ENCODE measurements around the gene TMA7. TPM values are rescaled to one million over a fixed set of nuclear protein-coding genes. Genes with fewer than 3 reads are reported as not detected.

The TMA7 gene
- total RNA-seq, 1 donor from 2014 or later, result 268 TPM

DNA sequence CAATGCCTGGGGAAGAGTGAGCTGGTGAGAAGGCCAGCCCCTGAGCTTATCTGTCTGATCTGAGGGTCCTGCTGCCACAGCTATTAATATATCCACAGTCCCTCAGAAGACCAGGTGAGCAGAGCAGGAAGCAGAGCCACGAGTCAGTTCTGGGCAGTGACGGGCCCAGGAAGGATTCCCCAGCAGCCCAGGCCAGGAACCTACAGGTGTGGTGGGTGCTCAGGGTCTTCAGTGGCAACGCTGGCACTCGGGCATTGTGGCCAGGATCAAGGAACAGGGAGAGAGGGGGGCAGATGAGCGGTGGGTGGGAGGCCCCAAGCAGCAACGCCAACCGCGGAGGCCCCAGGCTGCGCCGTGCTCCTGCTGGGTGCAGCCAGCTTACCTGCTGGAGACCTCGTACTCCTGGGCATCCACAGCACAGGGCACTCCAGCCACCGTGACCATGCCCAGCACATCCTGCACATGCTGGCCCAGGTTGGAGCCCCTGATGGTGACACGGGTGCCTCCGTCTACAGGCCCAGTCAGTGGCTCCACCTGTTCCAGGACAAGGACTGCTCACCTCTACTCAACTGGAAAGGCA is 22.4 kb upstream of the TMA7 start:
- TF ChIP-seq, protein P1, sequence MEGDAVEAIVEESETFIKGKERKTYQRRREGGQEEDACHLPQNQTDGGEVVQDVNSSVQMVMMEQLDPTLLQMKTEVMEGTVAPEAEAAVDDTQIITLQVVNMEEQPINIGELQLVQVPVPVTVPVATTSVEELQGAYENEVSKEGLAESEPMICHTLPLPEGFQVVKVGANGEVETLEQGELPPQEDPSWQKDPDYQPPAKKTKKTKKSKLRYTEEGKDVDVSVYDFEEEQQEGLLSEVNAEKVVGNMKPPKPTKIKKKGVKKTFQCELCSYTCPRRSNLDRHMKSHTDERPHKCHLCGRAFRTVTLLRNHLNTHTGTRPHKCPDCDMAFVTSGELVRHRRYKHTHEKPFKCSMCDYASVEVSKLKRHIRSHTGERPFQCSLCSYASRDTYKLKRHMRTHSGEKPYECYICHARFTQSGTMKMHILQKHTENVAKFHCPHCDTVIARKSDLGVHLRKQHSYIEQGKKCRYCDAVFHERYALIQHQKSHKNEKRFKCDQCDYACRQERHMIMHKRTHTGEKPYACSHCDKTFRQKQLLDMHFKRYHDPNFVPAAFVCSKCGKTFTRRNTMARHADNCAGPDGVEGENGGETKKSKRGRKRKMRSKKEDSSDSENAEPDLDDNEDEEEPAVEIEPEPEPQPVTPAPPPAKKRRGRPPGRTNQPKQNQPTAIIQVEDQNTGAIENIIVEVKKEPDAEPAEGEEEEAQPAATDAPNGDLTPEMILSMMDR (conservative IDR thresholded peaks at IDR 0.05), result no peak
- Mint-ChIP-seq H3K4me3 (no peak overlapping the region), H3K9me3 (no peaks in the 10 kb centered on the region), H3K27me3 (no peaks in the 10 kb centered on the region), H3K36me3 (peaks cover 5% of the 10 kb centered on the region), H3K27ac (no peak overlapping the region), H3K4me1 (ENCODE audit: unreplicated experiment) (no peaks in the 10 kb centered on the region)
- DNase-seq (ENCODE audit: extremely low spot score, unreplicated experiment), result no peak

GRCh38 chr3:48418140-48418539 is 21.9 kb upstream of the TMA7 start:
- DNase-seq (ENCODE audit: extremely low spot score, unreplicated experiment), result no peak
- H3K27me3 Mint-ChIP-seq, result no peaks in the 10 kb centered on the region
- H3K4me3 Mint-ChIP-seq, result no peak overlapping the region
- H3K4me1 Mint-ChIP-seq (ENCODE audit: unreplicated experiment), result peaks cover 3% of the 10 kb centered on the region
- peaks cover 5% of the 10 kb centered on the region for H3K36me3 Mint-ChIP-seq
- H3K9me3 Mint-ChIP-seq, result no peaks in the 10 kb centered on the region
- no peak overlapping the region for H3K27ac Mint-ChIP-seq
- TF ChIP-seq, protein P1 (conservative IDR thresholded peaks at IDR 0.05), result no peak

DNA sequence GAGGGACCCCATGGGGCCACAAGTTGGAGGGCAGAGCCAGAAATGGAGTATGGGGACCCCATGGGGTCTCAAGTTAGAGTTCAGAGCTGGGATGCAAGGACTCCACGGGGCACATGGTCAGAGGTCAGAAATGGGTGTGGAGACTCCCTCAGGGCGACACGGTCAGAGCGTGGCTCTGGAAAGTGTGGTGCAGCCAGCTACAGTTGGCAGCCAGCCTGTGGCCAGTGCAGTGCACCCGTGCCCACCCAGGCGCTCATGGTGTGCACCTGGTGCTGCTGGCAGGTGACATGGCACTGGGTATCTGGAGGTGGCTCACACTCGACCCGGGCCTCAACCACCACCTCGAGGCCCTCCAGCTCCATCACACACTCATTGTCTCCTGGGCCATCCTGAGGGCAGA is 21.4 kb upstream of the TMA7 start:
- no peak for DNase-seq (ENCODE audit: extremely low spot score, unreplicated experiment)
- no peak overlapping the region for H3K27ac Mint-ChIP-seq

GRCh38 chr3:48419149-48419548 is 20.9 kb upstream of the TMA7 start:
- peaks cover 3% of the 10 kb centered on the region for H3K36me3 Mint-ChIP-seq
- no peak for DNase-seq (ENCODE audit: extremely low spot score, unreplicated experiment)

More for the DNA sequence above, 21.4 kb upstream of the TMA7 start:
- no peak overlapping the region for H3K4me3 Mint-ChIP-seq
- peaks cover 3% of the 10 kb centered on the region for H3K36me3 Mint-ChIP-seq
- no peaks in the 10 kb centered on the region for H3K9me3 Mint-ChIP-seq
- H3K27me3 Mint-ChIP-seq, result no peaks in the 10 kb centered on the region
- TF ChIP-seq, protein P1 (conservative IDR thresholded peaks at IDR 0.05), result no peak
- peaks cover 4% of the 10 kb centered on the region for H3K4me1 Mint-ChIP-seq (ENCODE audit: unreplicated experiment)

DNA sequence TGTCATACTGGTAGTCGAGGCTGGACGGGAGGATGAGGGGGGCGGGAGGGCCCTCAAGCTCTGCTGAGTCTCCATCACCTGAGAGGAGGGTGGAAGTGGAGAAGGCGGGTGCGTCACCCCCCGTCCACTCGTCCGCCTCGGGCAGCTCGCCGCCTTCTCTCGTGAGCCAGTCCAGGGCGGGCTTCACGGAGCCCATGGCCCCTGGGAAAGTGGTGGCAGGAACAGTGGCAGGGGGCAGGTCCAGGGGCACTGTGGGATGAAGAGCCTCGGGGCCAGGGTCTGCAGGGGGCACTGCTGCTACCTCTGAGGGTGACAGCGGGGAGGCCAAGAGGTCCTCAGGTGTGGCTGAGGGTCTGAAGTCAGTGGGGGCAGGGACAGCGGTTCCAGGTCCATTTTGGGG is 20.5 kb upstream of the TMA7 start:
- no peak overlapping the region for H3K4me3 Mint-ChIP-seq
- no peaks in the 10 kb centered on the region for H3K9me3 Mint-ChIP-seq
- TF ChIP-seq, protein P1 (conservative IDR thresholded peaks at IDR 0.05), result no peak

More at GRCh38 chr3:48419149-48419548, 20.9 kb upstream of the TMA7 start:
- Mint-ChIP-seq H3K9me3 (no peaks in the 10 kb centered on the region), H3K27ac (no peak overlapping the region), H3K27me3 (no peaks in the 10 kb centered on the region), H3K4me3 (no peak overlapping the region), H3K4me1 (ENCODE audit: unreplicated experiment) (peaks cover 4% of the 10 kb centered on the region)
- TF ChIP-seq, protein P1 (conservative IDR thresholded peaks at IDR 0.05), result no peak

More for the DNA sequence above, 20.5 kb upstream of the TMA7 start:
- Mint-ChIP-seq H3K27me3 (no peaks in the 10 kb centered on the region), H3K36me3 (peaks cover 3% of the 10 kb centered on the region), H3K4me1 (ENCODE audit: unreplicated experiment) (peaks cover 4% of the 10 kb centered on the region), H3K27ac (no peak overlapping the region)
- no peak for DNase-seq (ENCODE audit: extremely low spot score, unreplicated experiment)

All from type B pancreatic cell (in vitro differentiated cells).